Gastrocnemius medialis (tissue), 4 donors: Measurements from ENCODE around the gene SS18. TPM values are rescaled to one million over a fixed set of nuclear protein-coding genes. Genes with fewer than 3 reads are reported as not detected.
"Not testable (repeated sequence)": the region's sequence is repeated elsewhere in the genome, so short reads cannot be mapped to it uniquely, and the experiment has no call there.

Source experiments
- ATAC-seq, 2 donors: fragments of 150-250 bp; one replicate each; pipeline ENCODE4 v1.9.1; 2016
- DNase-seq, 2 donors: peaks; one replicate each; pipeline ENCODE4 v3.0.0-alpha.2; 2019
- H3K27ac ChIP-seq, 4 donors: fragments of 200-600 bp; sonication (generic); 1 replicate in 1 of 4; 2 replicates in 3 of 4; pipeline ENCODE4 v1.5.1; 2016 to 2018; ENCODE audit warnings: mild to moderate bottlenecking in 2 of 4, moderate library complexity in 1 of 4
- H3K27me3 ChIP-seq, 3 donors: fragments of 200-600 bp; sonication (generic) in 2 of 3; 1 replicate in 1 of 3; 2 replicates in 2 of 3; pipeline versions ENCODE4 v1.5.1 to v1.6.0; 2016 to 2019; ENCODE audit warnings: mild to moderate bottlenecking in 1 of 3, moderate library complexity in 1 of 3
- H3K36me3 ChIP-seq, 2 donors: fragments of 200-600 bp; sonication (generic) in 1 of 2; one replicate each; pipeline ENCODE4 v1.5.1; 2017 to 2018
- H3K4me1 ChIP-seq, 2 donors: fragments of 200-600 bp; sonication (generic) in 1 of 2; one replicate each; pipeline ENCODE4 v1.5.1; 2016 to 2017; ENCODE audit warnings: mild to moderate bottlenecking in 2 of 2
- H3K4me3 ChIP-seq, 4 donors: fragments of 200-600 bp; sonication (generic) in 3 of 4; 1 replicate in 1 of 4; 2 replicates in 3 of 4; pipeline ENCODE4 v1.5.1; 2016 to 2019; ENCODE audit warnings: mild to moderate bottlenecking in 2 of 4
- H3K9me3 ChIP-seq, 3 donors: fragments of 200-600 bp; sonication (generic) in 2 of 3; 1 replicate in 1 of 3; 2 replicates in 2 of 3; pipeline ENCODE4 v1.5.1; 2016 to 2019
- CTCF ChIP-seq, 5 experiments: fragments of 450-650 bp in 3 of 5; fragments of 200-600 bp in 2 of 5; sonication (generic) in 2 of 5; IDR thresholded peaks in 4 of 5; conservative IDR thresholded peaks in 1 of 5; 1 replicate in 4 of 5; 2 replicates in 1 of 5; pipeline ENCODE4 v1.5.1; 2016 to 2019; ENCODE audit warnings: antibody characterized with exemption in 5 of 5, mild to moderate bottlenecking in 3 of 5, moderate library complexity in 3 of 5
- POLR2A ChIP-seq, 2 donors: fragments of 450-650 bp; IDR thresholded peaks; one replicate each; pipeline ENCODE4 v1.6.1; 2017; ENCODE audit warnings: antibody characterized with exemption in 2 of 2, mild to moderate bottlenecking in 2 of 2, moderate library complexity in 2 of 2
- in situ Hi-C, 4 donors: fragments of 200-750 bp; cut with MboI; loops; one replicate each; pipeline versions ENCODE4 v1.15.0 to v1.8.0; 2017; ENCODE audit warnings: low sequenced_read_pairs in 4 of 4
- intact Hi-C: fragments of 100-400 bp; cut with DNase I; formaldehyde crosslinking; loops from one replicate; pipeline ENCODE4 v1.15.1; 2023; ENCODE audit warnings: low total_unique reads
- total RNA-seq, 4 donors: library from RNA; depleted of rRNA; stranded (reverse); fragments of >200 nt; gene quantifications; one replicate each; pipeline versions ENCODE4 v1.1.0 to v1.2.3, GENCODE V29; 2016

SS18 gene
- total RNA-seq, 4 donors from 2014 or later: 17.3 to 25.7 (median 21.6) TPM

GRCh38 chr18:26127786-26128185 is 37.4 kb upstream of the SS18 start:
- H3K9me3 ChIP-seq: no peaks in the 10 kb centered on the region
- intact Hi-C loops: no loop called here
- no peak for DNase-seq
- H3K4me3 ChIP-seq: no peak overlapping the region
- H3K27ac ChIP-seq: no peak overlapping the region
- ATAC-seq: no peak
- no peaks in the 10 kb centered on the region for H3K36me3 ChIP-seq
- H3K4me1 ChIP-seq: no peaks in the 10 kb centered on the region
- in situ Hi-C loops: no loop called here
- no peaks in the 10 kb centered on the region for H3K27me3 ChIP-seq
- TF ChIP-seq POLR2A (IDR thresholded peaks at IDR 0.05) (no peak), CTCF (IDR thresholded peaks at IDR 0.05 in 4 of 5, conservative IDR thresholded peaks at IDR 0.05 in 1 of 5) (no peak)

- H3K4me1 ChIP-seq, H3K4me3 ChIP-seq, H3K27me3 ChIP-seq, in situ Hi-C loops, ATAC-seq, H3K27ac ChIP-seq, DNase-seq, H3K9me3 ChIP-seq, intact Hi-C loops, H3K36me3 ChIP-seq: not testable (repeated sequence)
Observed at GRCh38 chr18:26121994-26122393, 31.6 kb upstream of the SS18 start.

GRCh38 chr18:26121476-26121875 is 31.1 kb upstream of the SS18 start:
- no peak overlapping the region for H3K4me3 ChIP-seq
- intact Hi-C loops: no loop called here
- H3K27me3 ChIP-seq: no peaks in the 10 kb centered on the region
- TF ChIP-seq CTCF (IDR thresholded peaks at IDR 0.05 in 4 of 5, conservative IDR thresholded peaks at IDR 0.05 in 1 of 5) (no peak), POLR2A (IDR thresholded peaks at IDR 0.05) (no peak)
- no peak overlapping the region for H3K27ac ChIP-seq
- no peaks in the 10 kb centered on the region for H3K4me1 ChIP-seq
- H3K9me3 ChIP-seq: no peaks in the 10 kb centered on the region
- ATAC-seq: no peak
- DNase-seq: no peak
- in situ Hi-C loops: no loop called here
- H3K36me3 ChIP-seq: no peaks in the 10 kb centered on the region

GRCh38 chr18:26119246-26119645 is 28.8 kb upstream of the SS18 start:
- TF ChIP-seq POLR2A (IDR thresholded peaks at IDR 0.05) (no peak), CTCF (IDR thresholded peaks at IDR 0.05 in 4 of 5, conservative IDR thresholded peaks at IDR 0.05 in 1 of 5) (no peak)
- H3K4me3 ChIP-seq: no peak overlapping the region
- H3K36me3 ChIP-seq: no peaks in the 10 kb centered on the region
- H3K4me1 ChIP-seq: no peaks in the 10 kb centered on the region
- DNase-seq: no peak
- no peaks in the 10 kb centered on the region for H3K9me3 ChIP-seq
- no peak for ATAC-seq
- in situ Hi-C loops: no loop called here
- H3K27me3 ChIP-seq: no peaks in the 10 kb centered on the region
- H3K27ac ChIP-seq: no peak overlapping the region
- intact Hi-C loops: no loop called here

- H3K27ac ChIP-seq: no peak overlapping the region
- DNase-seq (no peak), ATAC-seq (no peak)
- H3K4me1 ChIP-seq: no peaks in the 10 kb centered on the region
- intact Hi-C loops: no loop called here
- no peaks in the 10 kb centered on the region for H3K27me3 ChIP-seq
- no peak for TF ChIP-seq CTCF (IDR thresholded peaks at IDR 0.05 in 4 of 5, conservative IDR thresholded peaks at IDR 0.05 in 1 of 5)
- TF ChIP-seq POLR2A (IDR thresholded peaks at IDR 0.05): no peak
- H3K36me3 ChIP-seq: no peaks in the 10 kb centered on the region
- in situ Hi-C loops: no loop called here
- H3K9me3 ChIP-seq: no peaks in the 10 kb centered on the region
- no peak overlapping the region for H3K4me3 ChIP-seq
Observed at GRCh38 chr18:26104035-26104434, 13.6 kb upstream of the SS18 start.
